HG03135 (cell line): ENCODE data around the gene CTNNA3.

Experiments
- ATAC-seq: cut with Tn5 transposase; IDR thresholded peaks from one replicate; pipeline ENCODE4 v1.9.1; 2021; ENCODE audit warnings: mild to moderate bottlenecking, moderate library complexity; ENCODE audit not compliant: unreplicated experiment

CTNNA3 gene

DNA sequence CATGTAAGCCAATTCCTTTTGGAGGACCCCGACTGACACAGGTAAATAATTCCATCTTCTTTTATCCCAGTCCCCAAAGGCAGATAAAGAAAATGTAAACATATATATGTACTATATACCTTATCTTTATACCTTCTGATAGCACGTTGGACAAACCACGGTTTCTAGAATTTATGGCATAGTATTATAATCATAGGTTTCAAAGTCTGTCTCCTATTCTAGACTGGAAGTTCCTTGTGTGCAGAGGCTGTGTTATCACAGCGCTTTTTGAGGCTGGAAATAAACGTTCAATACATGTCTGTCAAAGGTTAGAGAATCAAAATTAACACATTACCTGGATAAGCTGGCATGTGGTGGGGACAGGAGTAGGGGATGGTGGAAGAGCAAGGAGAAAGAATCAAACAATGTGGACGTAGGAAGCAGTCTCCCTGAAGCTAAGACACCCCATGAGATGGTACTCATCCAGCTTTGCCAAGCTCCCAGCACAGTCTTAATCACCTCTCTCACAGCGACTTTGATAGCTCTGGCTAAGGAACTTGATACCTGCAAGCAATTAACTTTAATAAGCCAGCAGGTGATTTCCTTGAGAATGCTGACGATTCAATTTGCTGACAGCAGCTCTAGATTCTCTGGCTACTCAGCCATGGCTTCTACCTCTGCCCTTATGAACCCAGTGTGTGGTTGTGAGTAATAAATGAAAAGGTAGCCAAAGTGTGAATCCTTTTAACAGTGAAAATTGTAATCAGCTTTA, 978.6 kb downstream of the CTNNA3 start:
- ATAC-seq: no peak

DNA sequence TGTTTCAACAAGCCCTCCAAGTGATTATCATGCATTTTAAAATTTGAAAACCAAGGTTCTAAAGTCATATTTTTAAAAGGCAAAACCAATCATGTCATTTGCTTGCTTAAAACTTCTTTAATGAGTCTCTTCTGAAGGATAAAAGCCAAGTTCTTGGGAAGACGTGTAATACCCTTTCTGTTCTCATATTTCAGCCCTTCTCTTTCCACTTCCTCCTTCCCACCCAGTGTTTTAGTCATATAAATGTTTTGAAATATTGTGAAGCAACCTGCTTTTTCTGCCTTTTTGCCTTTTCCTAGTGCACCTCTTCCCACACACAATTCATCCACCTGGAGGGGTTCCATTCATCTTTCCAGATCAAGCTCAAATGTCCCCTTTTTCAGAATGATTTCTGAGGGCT, 981.3 kb downstream of the CTNNA3 start:
- no peak for ATAC-seq

GRCh38 chr10:66713387-66713786, 982.6 kb downstream of the CTNNA3 start:
- no peak for ATAC-seq

- no peak for ATAC-seq
These were observed 997.9 kb downstream of the CTNNA3 start for GRCh38 chr10:66698069-66698468.

DNA sequence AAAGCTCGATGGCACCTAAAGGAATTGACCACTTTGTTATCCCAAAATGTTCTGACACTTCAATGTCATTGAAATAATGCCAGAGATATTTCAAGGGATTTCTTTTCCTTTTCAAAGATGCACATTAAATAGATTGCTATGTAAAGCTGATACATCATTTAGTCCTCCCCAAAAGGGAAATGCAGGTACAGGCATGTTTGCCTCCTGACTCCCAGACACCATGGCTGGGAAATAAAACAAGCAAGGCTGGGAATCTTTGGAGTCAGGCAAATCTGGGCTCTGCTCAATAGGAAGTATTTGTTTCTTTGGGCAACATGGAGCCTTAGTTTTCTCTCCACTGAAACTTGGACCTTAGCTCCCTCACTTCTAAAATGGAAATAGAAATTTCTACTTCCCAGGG, 1000.9 kb downstream of the CTNNA3 start:
- ATAC-seq: no peak

DNA sequence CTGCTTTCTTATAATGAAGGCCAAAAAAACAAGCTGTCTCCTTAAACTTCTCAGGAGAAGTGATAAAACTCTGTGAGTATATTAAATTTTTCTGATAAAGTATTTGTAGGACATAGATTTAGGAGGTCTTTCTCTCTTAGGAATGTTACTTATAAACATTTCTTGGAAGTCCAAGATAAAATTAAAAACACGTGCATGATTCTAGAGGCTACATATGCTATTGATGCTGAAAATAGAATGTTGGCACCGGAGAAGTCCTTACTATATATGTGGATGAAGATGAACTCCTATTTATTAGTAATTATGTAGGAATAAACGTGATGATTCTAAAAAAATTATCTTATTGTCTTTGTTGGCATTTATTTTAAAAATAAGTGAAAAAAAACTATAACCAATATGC, 1011.4 kb downstream of the CTNNA3 start:
- ATAC-seq: no peak

DNA sequence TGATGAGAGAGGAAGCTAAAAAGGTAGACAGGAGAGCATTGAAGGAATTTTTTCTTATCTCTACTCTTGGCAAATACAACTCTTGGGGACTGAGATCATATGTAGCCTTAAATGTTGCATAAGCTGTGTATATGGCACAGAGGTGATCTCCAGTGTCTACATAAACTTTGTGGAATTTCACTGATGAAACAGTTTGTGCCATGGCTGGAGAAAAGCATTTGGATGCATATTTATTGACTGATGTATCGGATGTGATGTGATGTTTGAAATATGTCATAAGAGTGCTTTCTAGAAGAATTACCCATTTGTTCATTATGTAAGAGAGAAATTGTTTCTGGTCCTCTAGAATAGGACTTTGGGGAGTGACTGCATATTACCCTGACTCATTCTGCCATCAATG, 1015.1 kb downstream of the CTNNA3 start:
- no peak for ATAC-seq

DNA sequence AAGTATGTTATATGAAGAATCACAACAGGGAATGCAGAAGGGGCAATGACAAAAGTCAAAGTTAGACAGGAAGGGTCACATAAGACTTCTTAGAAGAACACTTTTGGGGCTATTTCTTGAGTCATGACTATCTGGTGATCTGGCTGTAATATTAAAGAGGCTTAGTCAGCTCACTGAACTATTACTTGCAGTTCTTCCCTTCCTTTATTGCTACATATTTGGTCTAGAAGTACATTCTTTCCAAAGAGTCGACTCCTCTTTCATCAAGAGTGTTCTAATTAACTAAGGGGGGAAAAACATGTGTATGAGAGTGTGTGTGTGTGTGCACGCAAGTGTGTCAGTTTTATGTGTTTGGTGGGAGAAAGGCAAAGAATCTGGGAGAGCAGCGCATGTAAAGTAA, 1017.5 kb downstream of the CTNNA3 start:
- ATAC-seq: no peak

GRCh38 chr10:66673071-66673470, 1022.9 kb downstream of the CTNNA3 start:
- ATAC-seq: no peak

DNA sequence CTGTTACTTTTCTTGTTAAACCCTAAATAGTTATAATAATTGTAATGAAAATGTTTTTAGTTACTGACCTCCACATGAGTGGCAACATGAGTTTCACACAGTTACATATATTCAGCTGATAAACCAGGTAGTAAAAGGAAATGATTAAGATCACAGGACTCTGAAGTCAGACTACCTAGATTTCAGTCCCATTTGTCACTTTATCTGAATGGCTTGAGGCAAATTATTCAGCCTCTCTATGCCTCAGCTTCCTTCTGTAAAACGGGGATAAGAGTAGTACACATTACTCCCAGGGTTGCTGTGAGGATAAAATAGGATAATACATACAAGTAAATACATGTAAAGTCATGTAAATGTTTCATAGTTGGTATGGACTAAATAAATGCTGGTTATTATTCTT, 1024.4 kb downstream of the CTNNA3 start:
- ATAC-seq: no peak

DNA sequence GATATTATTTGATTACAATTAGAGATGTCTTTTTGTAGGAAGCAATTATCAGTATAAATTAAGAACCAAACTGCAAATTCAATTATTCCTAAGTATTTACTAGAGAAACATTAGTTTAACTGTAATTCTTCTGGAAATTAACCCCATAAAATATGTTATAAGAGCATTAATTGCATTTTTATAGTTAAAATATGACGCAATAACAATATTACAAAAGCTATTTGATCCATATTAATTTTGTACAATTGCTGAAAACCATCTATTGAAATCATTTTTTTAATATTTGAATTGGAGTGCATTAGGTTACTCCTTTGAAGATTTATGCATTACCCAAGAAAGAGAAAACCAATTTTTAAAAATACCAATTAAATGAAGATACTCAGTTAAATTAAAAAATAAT, 1024.9 kb downstream of the CTNNA3 start:
- ATAC-seq: no peak

- ATAC-seq: no peak
These were observed 1039.5 kb downstream of the CTNNA3 start for GRCh38 chr10:66656499-66656898.

GRCh38 chr10:66654861-66655260, 1041.1 kb downstream of the CTNNA3 start:
- ATAC-seq: no peak

- ATAC-seq: no peak
These were observed 1044.5 kb downstream of the CTNNA3 start for GRCh38 chr10:66651308-66652082.

DNA sequence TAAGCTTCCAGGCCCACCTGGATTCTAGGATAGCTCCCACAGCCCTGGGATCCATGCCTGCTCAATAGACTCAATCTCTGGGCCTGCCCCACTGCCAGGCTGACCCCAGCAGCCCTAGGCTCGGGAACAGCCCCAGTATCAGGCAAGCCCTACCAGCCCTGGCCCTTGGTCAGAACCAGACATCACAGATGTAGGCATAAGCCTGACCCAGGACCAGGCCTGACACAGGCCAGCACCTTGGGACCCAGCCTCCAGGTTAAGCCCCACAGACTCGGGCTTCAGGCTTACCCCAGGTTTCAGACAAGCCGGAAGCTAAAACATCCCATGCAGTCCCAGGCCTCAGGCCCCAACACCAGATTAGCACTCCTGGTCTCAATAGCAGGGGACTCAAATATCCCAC, 1046.4 kb downstream of the CTNNA3 start:
- no peak for ATAC-seq

DNA sequence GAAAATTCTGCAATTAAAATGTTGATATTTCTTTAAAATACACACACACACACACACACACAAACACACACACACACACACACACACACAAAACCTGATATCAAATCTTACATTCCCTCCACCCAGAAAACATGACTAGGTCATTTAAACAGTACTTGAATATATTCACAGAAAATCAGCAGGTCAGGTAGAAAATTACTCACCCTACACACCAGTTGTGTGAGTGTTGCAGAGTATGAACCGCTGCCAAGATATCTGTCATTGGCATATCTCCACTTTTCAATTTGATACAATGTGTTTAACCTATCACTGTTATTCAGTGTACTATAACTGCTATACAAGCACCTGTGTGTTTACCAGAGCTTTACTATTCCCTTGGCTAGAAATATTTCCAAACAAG, 1053.8 kb downstream of the CTNNA3 start:
- ATAC-seq: no peak

- no peak for ATAC-seq
These were observed 1056.6 kb downstream of the CTNNA3 start for GRCh38 chr10:66639371-66639770.

GRCh38 chr10:66637273-66638036, 1058.5 kb downstream of the CTNNA3 start:
- no peak for ATAC-seq

DNA sequence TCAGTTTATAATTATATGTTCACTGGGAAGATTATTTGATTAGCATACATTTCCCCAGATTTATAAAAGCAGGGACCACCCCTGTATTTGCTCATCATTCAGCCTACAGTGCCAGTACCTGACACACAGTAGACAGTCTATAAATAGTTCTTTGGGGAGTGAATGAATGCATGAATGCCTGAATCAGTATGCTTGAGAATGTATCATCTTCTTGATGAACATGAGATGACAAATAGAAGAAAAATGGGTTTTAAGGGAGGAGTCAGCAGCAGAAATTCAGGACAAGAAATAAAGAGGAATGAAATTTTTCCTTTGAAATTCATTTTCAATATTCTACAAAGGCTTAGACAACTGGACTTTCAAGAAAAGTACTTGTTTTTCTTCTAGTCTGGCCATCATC, 1066.0 kb downstream of the CTNNA3 start:
- ATAC-seq: no peak

- no peak for ATAC-seq
These were observed 1068.8 kb downstream of the CTNNA3 start for GRCh38 chr10:66627156-66627555.

DNA sequence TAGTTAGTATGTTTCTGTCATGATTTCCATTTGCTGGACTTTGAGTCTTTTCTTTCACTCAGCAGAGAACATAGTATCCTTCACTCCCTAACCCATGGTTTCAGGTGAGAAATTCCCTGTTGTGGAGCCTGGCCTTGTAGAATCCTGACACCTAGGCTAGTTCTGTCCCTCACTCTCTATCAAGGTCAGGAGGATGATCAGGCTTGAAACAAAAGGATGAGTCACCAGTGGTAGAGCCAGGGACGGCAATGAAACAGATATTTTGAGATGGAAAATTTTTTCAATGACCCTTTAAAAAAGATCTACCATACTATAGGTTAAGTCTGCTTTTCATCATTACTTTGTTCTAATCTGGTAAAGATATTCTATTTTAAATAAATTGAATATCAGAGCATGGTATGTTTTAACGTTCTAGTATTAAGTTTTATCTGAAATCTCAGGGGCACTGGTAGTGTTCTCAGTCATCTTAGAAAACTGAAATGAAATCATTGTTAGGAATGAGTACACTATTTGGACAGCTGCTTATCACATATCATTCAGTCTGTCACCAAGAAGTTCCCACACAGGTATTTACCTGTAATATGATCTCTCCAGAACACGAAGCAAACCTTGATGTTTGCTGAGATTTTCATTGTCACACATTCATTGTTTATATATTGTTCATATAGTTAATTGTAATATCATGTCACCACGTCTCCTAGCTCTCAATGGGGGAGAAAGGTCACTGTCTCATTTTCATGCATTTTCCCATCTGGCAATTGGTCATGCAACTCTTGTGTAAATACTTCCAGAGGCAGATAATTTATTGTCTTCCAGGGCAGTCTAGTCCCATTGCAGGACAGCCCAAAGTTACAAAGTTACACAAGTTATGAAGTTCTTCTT, 1070.0 kb downstream of the CTNNA3 start:
- ATAC-seq: no peak
